HCT116 (cell line): ENCODE data around the gene IGSF3. TPM values are rescaled to one million over a fixed set of nuclear protein-coding genes. Genes with fewer than 3 reads are reported as not detected.

Experiments
- ATAC-seq: fragments of 200-7000 bp; cut with Tn5 transposase; 2 replicates; pipeline ENCODE4 v1.9.1; 2020; ENCODE audit warnings: mild to moderate bottlenecking, moderate library complexity
- BruUV-seq: library from RNA; stranded (reverse); fragments of 400-500 nt; replicated peaks from 2 replicates; lab custom pipeline; 2021; lab: Mats Ljungman, UMichigan
- CTCF ChIA-PET: fragments of 300-600 bp; sonication (Branson Sonifier 250); formaldehyde crosslinking; loops from one replicate; lab custom pipeline; 2021; ENCODE audit warnings: antibody characterized with exemption; lab: Charles Lee
- POLR2A ChIA-PET: fragments of 300-600, 350-600 bp; sonication (Branson Sonifier 250); formaldehyde crosslinking; loops from one replicate; lab custom pipeline; 2021; ENCODE audit warnings: antibody characterized with exemption; lab: Charles Lee
- RAD21 ChIA-PET, 2 experiments: fragments of 300-600 bp; sonication (Branson Sonifier 250); formaldehyde crosslinking; loops; one replicate each; lab custom pipeline; 2023; ENCODE audit warnings: low total read pairs in 2 of 2; ENCODE audit not compliant: uncharacterized antibody in 2 of 2, unreplicated experiment in 2 of 2, low non-redundant PET in 1 of 2; lab: Charles Lee
- DNase-seq: peaks from one replicate; pipeline ENCODE4 v3.0.0-alpha.2; 2010; ENCODE audit warnings: low read depth, low spot score
- H2AFZ ChIP-seq: fragments of 200-600 bp; shearing (Covaris generic), sonication (generic); 2 replicates; pipeline ENCODE4 v1.6.1; 2017; ENCODE audit warnings: low read depth, mixed run types, mixed read lengths, antibody characterized with exemption, low read length; ENCODE audit not compliant: poor library complexity, severe bottlenecking
- H3K27ac ChIP-seq: 2 replicates; pipeline ENCODE4 v1.5.1; 2012; ENCODE audit warnings: low read depth, low read length
- H3K27me3 ChIP-seq: fragments of 200-600 bp; sonication (generic); 2 replicates; pipeline ENCODE4 v1.6.1; 2016; ENCODE audit warnings: mixed run types, low read length, mixed read lengths; ENCODE audit not compliant: insufficient read depth
- H3K36me3 ChIP-seq, 2 experiments: fragments of 200-500 bp in 1 of 2; fragments of 200-600 bp in 1 of 2; sonication (Bioruptor generic) in 1 of 2; sonication (generic) in 1 of 2; 2 replicates each; pipeline versions ENCODE4 v1.5.1 to v1.6.1; 2014 to 2016; ENCODE audit warnings: low read length in 2 of 2, inconsistent platforms in 1 of 2, mixed read lengths in 1 of 2, mixed run types in 1 of 2; ENCODE audit not compliant: insufficient read depth in 2 of 2, control insufficient read depth in 1 of 2
- H3K4me1 ChIP-seq, 2 experiments: fragments of 200-600 bp in 1 of 2; sonication (generic) in 1 of 2; 2 replicates each; pipeline versions ENCODE4 v1.5.1 to v1.6.1; 2012 to 2017; ENCODE audit warnings: low read length in 2 of 2, inconsistent platforms in 1 of 2, mild to moderate bottlenecking in 1 of 2, mixed read lengths in 1 of 2, mixed run types in 1 of 2, moderate library complexity in 1 of 2; ENCODE audit not compliant: insufficient read depth in 2 of 2, control insufficient read depth in 1 of 2
- H3K4me2 ChIP-seq: fragments of 200-600 bp; sonication (generic); 2 replicates; pipeline ENCODE4 v1.6.1; 2017; ENCODE audit warnings: mixed run types, low read length, mixed read lengths
- H3K4me3 ChIP-seq, 2 experiments: fragments of 200-600 bp in 1 of 2; sonication (generic) in 1 of 2; replicated peaks in 1 of 2; 2 replicates each; pipeline ENCODE4 v1.5.1; 2011 to 2016; ENCODE audit warnings: low read length in 2 of 2, control low read depth in 1 of 2, low read depth in 1 of 2, mild to moderate bottlenecking in 1 of 2, mixed read lengths in 1 of 2, mixed run types in 1 of 2
- H3K79me2 ChIP-seq: fragments of 200-600 bp; sonication (generic); 2 replicates; pipeline ENCODE4 v1.6.1; 2017; ENCODE audit warnings: mild to moderate bottlenecking, mixed run types, low read length, moderate library complexity, mixed read lengths; ENCODE audit not compliant: insufficient read depth
- H3K9ac ChIP-seq: fragments of 200-600 bp; sonication (generic); 2 replicates; pipeline ENCODE4 v1.6.1; 2016; ENCODE audit warnings: low read length, mixed read lengths
- H3K9me2 ChIP-seq: fragments of 200-600 bp; sonication (generic), shearing (Covaris generic); 2 replicates; pipeline ENCODE4 v1.6.1; 2017; ENCODE audit warnings: mixed run types, mild to moderate bottlenecking, moderate library complexity; ENCODE audit not compliant: insufficient read depth
- H3K9me3 ChIP-seq, 2 experiments: fragments of 200-500 bp in 1 of 2; fragments of 200-600 bp in 1 of 2; sonication (Bioruptor generic) in 1 of 2; sonication (generic) in 1 of 2; 2 replicates each; pipeline ENCODE4 v1.6.1; 2014 to 2017; ENCODE audit warnings: low read length in 2 of 2, mixed read lengths in 2 of 2, inconsistent platforms in 1 of 2, low read depth in 1 of 2, mild to moderate bottlenecking in 1 of 2, mixed run types in 1 of 2, moderate library complexity in 1 of 2; ENCODE audit not compliant: control insufficient read depth in 1 of 2, insufficient read depth in 1 of 2
- H4K20me1 ChIP-seq: fragments of 200-600 bp; sonication (generic), shearing (Covaris generic); 2 replicates; pipeline ENCODE4 v1.6.1; 2017; ENCODE audit warnings: mixed run types, mild to moderate bottlenecking, moderate library complexity; ENCODE audit not compliant: insufficient read depth
- CEBPB ChIP-seq: IDR thresholded peaks from 2 replicates; pipeline ENCODE4 v1.6.1; 2012; ENCODE audit warnings: low read depth
- CTCF ChIP-seq, 3 experiments: fragments of 200-600 bp in 1 of 3; sonication (generic) in 1 of 3; IDR thresholded peaks in 2 of 3; conservative IDR thresholded peaks in 1 of 3; 2 replicates each; pipeline ENCODE4 v1.5.1; 2012 to 2017; ENCODE audit warnings: low read depth in 2 of 3, low read length in 2 of 3, antibody characterized with exemption in 1 of 3, borderline replicate concordance in 1 of 3, control low read depth in 1 of 3, mild to moderate bottlenecking in 1 of 3, mixed read lengths in 1 of 3, mixed run types in 1 of 3, moderate library complexity in 1 of 3; ENCODE audit not compliant: insufficient read depth in 1 of 3
- EGR1 ChIP-seq: IDR thresholded peaks from 2 replicates; pipeline ENCODE4 v1.6.1; 2012; ENCODE audit warnings: low read depth
- ELF1 ChIP-seq: IDR thresholded peaks from 2 replicates; pipeline ENCODE4 v1.6.1; 2012; ENCODE audit warnings: low read depth, borderline replicate concordance
- EZH2 ChIP-seq: fragments of 200-600 bp; sonication (generic); IDR thresholded peaks from 2 replicates; pipeline ENCODE4 v1.6.1; 2017; ENCODE audit warnings: antibody characterized with exemption, mixed run types
- EZH2phosphoT487 ChIP-seq: fragments of 200-600 bp; IDR thresholded peaks from 2 replicates; pipeline ENCODE4 v1.6.1; 2018; ENCODE audit warnings: antibody characterized with exemption, borderline replicate concordance
- FOSL1 ChIP-seq: IDR thresholded peaks from 2 replicates; pipeline ENCODE4 v1.6.1; 2012; ENCODE audit warnings: low read depth
- JUND ChIP-seq: IDR thresholded peaks from 2 replicates; pipeline ENCODE4 v1.6.1; 2012
- MAX ChIP-seq: IDR thresholded peaks from 2 replicates; pipeline ENCODE4 v1.6.1; 2012
- POLR2A ChIP-seq: IDR thresholded peaks from 2 replicates; pipeline ENCODE4 v1.7.0; 2011; ENCODE audit warnings: borderline replicate concordance; ENCODE audit not compliant: insufficient read depth, insufficient read length; ENCODE audit errors: extremely low read depth
- POLR2AphosphoS5 ChIP-seq: IDR thresholded peaks from 2 replicates; pipeline ENCODE4 v1.6.1; 2011; ENCODE audit warnings: mild to moderate bottlenecking, low read depth, low read length, moderate library complexity
- RAD21 ChIP-seq: IDR thresholded peaks from 2 replicates; pipeline ENCODE4 v1.6.1; 2012; ENCODE audit warnings: low read depth, mild to moderate bottlenecking
- REST ChIP-seq: IDR thresholded peaks from 2 replicates; pipeline ENCODE4 v1.6.1; 2012; ENCODE audit warnings: low read depth
- YY1 ChIP-seq: IDR thresholded peaks from 2 replicates; pipeline ENCODE4 v1.6.1; 2011; ENCODE audit warnings: low read length, low read depth, moderate library complexity, mild to moderate bottlenecking; ENCODE audit not compliant: insufficient replicate concordance; ENCODE audit errors: extremely low read depth
- ZBTB33 ChIP-seq: IDR thresholded peaks from 2 replicates; pipeline ENCODE4 v1.6.1; 2011; ENCODE audit warnings: mild to moderate bottlenecking, low read length, moderate library complexity; ENCODE audit not compliant: insufficient replicate concordance; ENCODE audit errors: extremely low read depth
- ZFX ChIP-seq: fragments of 450-650 bp; IDR thresholded peaks from 2 replicates; pipeline ENCODE4 v1.6.1; 2017
- ZNF274 ChIP-seq: fragments of 200-500 bp; sonication (Bioruptor generic); IDR thresholded peaks from 2 replicates; pipeline ENCODE4 v1.6.1; 2014; ENCODE audit warnings: mild to moderate bottlenecking, low read depth, low read length, inconsistent platforms
- intact Hi-C: fragments of 100-400 bp; cut with micrococcal nuclease; formaldehyde crosslinking; loops from 2 replicates; pipeline ENCODE4 v1.10.0; 2022
- total RNA-seq: library from RNA; stranded (reverse); gene quantifications from one replicate; pipeline ENCODE4 v1.2.1, GENCODE V29; 2021; ENCODE audit not compliant: unreplicated experiment

The IGSF3 gene
- total RNA-seq, 1 experiment from 2014 or later, result 18.6 TPM

GRCh38 chr1:116628448-116628847 lies 39.1 kb downstream of the IGSF3 start:
- ChIA-PET CTCF (no interaction called here), RAD21 (no interaction called here), POLR2A (no interaction called here)
- Histone ChIP-seq H3K4me1 (peaks cover 3 to 4% of the 10 kb centered on the region in 2 experiments; a peak in 2 of 4 replicates), H3K4me2 (no peak overlapping the region), H3K4me3 (no peak overlapping the region), H3K79me2 (no peaks in the 10 kb centered on the region), H2AFZ (no peak overlapping the region), H3K36me3 (no peaks in the 10 kb centered on the region), H3K27ac (no peak overlapping the region), H3K9me2 (no peaks in the 10 kb centered on the region), H3K27me3 (no peaks in the 10 kb centered on the region), H3K9me3 (no peaks in the 10 kb centered on the region), H4K20me1 (no peaks in the 10 kb centered on the region)
- no peak for DNase-seq
- ATAC-seq, result no peak
- intact Hi-C loops, result no loop called here
- no peak for TF ChIP-seq REST
- no peak for TF ChIP-seq EGR1
- TF ChIP-seq YY1, result no peak
- TF ChIP-seq EZH2, result no peak
- TF ChIP-seq MAX, result no peak
- TF ChIP-seq CTCF (IDR thresholded peaks at IDR 0.05 in 2 of 3, conservative IDR thresholded peaks at IDR 0.05 in 1 of 3; ENCODE audit: borderline replicate concordance in 1 of 3, insufficient read depth in 1 of 3, low read depth in 2 of 3, low read length in 2 of 3), result no peak
- TF ChIP-seq EZH2phosphoT487, result no peak
- TF ChIP-seq ZFX, result no peak
- no peak for TF ChIP-seq RAD21
- TF ChIP-seq FOSL1, result no peak
- TF ChIP-seq CEBPB, result no peak
- no peak for TF ChIP-seq ZNF274
- TF ChIP-seq POLR2AphosphoS5, result no peak
- no peak for TF ChIP-seq POLR2A
- TF ChIP-seq ELF1, result no peak
- no peak for TF ChIP-seq JUND
- TF ChIP-seq ZBTB33, result no peak
- TF ChIP-seq, all 23 proteins: peak for 0
- no TSS peak for BruUV-seq
- no peak overlapping the region for H3K9ac ChIP-seq
